SKM-1 treated with dmso at 0.1 percent for 144 hours (cell line): ENCODE data around the gene ELMO1.

Source experiments
- DNase-seq: peaks from one replicate; lab custom pipeline; 2025; ENCODE audit not compliant: unreplicated experiment; lab: John Stamatoyannopoulos, UW

Gene ELMO1

DNA sequence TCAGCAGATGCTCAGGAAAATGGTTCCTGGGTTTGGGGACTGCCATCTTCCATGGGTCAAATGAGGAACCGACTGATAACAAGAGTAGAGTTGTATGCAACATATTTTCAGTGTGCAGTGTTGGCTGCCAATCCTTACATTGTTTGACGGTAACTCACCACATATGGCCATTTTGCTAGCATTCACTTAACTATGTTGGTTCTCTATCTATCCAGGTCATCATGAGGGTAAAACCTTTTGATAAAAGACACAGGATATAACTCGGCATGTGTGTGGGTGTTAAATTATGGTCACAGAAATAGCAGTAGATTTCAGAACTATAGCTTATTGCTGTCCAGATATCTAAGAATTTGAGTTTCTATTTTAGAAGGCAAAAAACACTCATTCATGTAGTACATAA lies 583.6 kb downstream of the ELMO1 start:
- DNase-seq = no peak

- no peak for DNase-seq
Measured at GRCh38 chr7:36863901-36864701, 584.6 kb downstream of the ELMO1 start.

DNA sequence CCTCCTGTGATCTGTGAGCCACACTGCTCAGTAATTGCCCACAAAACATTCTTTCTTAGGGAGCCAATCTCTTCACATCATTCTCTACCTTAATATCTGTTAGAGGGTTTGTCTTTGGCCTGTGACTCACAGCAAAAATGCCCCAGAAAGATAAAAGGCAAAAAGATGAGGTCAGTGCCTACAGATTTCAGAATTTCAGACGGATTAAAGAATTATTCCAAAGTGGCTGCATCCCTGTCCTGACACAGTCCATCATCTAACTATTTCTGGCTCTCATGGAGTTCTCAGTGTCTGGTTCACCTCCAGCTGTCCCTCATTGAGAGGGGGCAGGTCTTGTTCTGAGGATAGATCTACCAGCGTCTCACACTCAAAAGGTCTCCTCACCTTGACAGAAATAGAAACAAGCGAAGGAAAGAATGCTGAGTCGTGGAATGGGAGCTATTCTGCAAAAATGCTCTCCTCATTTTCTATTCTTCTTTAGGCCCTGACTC lies 585.8 kb downstream of the ELMO1 start:
- no peak for DNase-seq

DNA sequence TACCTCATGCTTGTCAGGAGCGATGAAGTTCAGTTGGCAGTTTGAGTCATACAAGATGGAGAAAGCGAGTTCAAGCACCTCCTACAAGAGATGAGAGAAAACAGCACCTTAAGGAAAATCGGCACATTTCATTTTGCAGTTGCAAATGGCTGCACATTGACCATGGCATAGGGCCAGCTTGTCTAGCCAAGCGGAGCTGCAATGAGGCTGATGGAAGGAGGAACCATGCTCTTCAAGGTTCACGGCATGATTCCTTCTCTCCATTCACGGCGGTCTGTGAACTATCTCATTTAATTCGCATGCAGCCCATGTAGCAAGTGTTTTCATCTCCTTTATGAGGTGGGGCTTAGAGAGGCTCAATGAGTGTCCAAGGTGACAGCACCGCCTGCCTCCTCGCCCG lies 587.0 kb downstream of the ELMO1 start:
- no peak for DNase-seq

- DNase-seq = no peak
Measured at GRCh38 chr7:36860681-36861080, 588.0 kb downstream of the ELMO1 start.

- no peak for DNase-seq
Measured at GRCh38 chr7:36855330-36855729, 593.3 kb downstream of the ELMO1 start.

DNA sequence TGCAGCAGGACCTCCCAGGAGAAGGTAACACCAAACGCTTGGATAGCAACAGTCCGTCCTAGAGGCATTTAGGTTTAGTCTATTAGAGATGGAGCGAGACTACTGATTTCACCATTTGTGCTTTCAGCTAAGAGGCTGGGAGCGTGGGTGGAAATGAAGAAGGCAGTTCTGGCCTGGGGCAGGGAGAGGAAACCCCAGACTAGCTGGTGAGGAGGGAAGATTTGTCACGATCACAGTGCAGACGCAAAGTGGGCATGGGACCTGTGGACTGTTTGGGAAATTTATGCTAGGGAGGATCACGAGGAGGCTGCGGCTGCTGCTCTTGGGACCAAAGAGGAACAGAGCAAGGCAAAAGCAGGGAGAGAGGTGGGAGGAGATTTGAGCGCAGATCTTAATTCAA lies 594.0 kb downstream of the ELMO1 start:
- DNase-seq = no peak

DNA sequence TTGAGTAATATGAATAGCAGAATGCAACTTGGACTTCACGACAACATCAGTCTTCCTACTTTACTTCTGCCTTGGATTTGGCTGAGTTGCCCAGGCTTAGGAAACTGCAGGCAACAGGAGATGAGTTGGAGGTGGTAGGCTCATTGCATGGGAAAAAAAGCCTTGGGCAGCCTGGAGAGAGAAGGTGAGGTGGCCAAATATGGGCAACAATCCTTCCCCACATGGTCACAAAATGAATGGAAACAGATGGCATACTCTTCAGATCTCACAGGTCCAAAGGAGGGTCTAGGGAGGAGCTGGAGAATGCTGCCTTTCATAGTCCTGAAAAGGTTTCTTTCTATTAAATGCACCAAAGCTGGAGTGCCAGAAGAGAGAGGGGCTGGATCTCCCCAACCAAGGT lies 595.7 kb downstream of the ELMO1 start:
- DNase-seq = no peak

- no peak for DNase-seq
Measured at GRCh38 chr7:36852017-36852416, 596.6 kb downstream of the ELMO1 start.

GRCh38 chr7:36851382-36851781 lies 597.3 kb downstream of the ELMO1 start:
- DNase-seq = no peak

DNA sequence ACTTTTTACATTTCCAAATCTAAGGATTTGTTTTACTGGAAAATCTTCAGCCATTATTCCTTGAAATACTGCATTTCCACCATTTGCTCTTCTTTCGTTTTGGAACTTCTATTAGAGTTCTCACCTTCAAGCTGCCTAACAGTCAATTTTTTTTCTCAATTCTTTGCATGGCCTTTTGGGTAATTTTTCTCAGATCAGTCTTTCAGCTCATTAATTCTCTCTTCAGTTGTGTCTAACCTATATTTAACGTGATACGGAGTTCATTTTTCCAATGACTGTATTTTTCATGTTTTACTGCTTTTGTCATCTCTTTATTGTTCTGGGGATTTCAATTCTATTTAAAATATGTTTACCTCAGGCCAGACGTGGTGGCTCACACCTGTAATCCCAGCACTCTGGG lies 600.7 kb downstream of the ELMO1 start:
- DNase-seq = no peak

DNA sequence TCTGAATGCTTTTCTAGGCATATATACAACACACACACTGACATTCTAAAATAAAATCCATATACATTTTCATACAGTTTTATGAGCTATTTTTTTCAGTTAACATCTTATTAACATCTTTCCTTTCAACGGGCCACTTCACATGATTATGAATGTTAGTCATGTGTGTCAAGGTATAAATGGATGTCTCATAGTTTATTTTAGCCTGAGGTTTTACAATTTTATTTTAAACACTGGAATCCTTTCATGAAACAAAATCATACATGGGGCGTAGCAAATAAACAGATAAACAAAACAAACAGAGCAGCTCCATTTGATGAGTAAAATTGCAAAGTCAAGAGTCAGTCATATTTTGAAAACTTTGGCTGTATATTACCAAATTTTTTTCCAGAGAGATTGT lies 604.3 kb downstream of the ELMO1 start:
- DNase-seq = no peak

GRCh38 chr7:36840904-36841303 lies 607.8 kb downstream of the ELMO1 start:
- no peak for DNase-seq

GRCh38 chr7:36838616-36839225 lies 609.9 kb downstream of the ELMO1 start:
- DNase-seq = no peak

DNA sequence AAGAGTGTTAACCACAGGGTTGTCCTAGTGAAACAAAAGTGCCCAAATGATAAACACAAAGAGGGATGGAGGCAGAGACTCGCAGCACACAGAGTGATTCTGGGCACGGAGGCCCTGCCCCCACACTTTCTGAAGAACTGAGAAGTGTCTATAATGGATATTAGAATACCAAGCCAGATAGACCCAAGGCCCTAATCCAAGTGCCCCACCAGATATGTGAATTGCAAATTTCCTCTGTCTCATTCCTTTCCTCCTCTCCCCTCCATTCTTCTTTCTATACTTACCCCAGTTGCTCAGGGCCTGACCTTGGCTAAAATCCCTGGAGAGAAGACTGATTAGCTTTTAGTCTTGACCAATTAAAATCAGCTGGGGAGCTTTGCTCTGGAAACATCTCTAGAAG lies 617.6 kb downstream of the ELMO1 start:
- no peak for DNase-seq

GRCh38 chr7:36827726-36828703 lies 620.6 kb downstream of the ELMO1 start:
- no peak for DNase-seq

DNA sequence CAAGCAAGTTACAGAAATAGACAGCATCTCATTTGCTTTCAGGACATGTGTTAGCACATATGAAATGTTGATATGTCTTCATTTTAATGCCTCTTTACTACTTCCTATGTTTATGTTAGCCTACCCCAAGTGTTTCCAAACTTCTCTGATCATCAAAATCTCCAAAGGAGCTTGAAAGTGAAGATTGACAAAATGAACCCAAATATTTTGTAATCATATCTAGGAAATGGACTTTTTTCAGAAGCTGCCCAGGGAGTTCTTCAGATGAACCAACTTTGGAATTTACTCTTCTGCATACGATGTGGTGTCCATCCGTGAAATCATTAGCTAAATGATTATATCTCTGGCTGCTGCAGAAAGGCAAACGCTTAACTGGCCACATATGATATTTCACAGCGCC lies 623.2 kb downstream of the ELMO1 start:
- no peak for DNase-seq

GRCh38 chr7:36823353-36823752 lies 625.3 kb downstream of the ELMO1 start:
- no peak for DNase-seq

DNA sequence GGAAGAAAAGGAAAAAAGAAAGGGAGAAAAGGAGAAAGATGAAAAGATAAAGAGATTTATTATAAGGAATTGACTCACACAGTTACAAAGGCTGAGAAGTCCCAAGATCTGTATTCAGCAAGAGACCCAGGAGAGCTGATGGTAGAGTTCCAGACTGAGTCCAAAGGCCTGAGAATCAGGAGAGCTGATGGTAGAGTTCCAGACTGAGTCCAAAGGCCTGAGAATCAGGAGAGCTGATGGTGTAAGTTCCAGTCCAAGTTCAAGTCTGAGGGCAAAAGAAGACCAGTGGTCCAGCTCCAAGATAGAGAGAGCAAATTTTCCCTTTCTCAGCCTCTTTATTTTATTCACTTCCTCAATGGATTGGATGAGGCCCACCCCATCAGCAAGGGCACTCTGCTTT lies 627.0 kb downstream of the ELMO1 start:
- no peak for DNase-seq

DNA sequence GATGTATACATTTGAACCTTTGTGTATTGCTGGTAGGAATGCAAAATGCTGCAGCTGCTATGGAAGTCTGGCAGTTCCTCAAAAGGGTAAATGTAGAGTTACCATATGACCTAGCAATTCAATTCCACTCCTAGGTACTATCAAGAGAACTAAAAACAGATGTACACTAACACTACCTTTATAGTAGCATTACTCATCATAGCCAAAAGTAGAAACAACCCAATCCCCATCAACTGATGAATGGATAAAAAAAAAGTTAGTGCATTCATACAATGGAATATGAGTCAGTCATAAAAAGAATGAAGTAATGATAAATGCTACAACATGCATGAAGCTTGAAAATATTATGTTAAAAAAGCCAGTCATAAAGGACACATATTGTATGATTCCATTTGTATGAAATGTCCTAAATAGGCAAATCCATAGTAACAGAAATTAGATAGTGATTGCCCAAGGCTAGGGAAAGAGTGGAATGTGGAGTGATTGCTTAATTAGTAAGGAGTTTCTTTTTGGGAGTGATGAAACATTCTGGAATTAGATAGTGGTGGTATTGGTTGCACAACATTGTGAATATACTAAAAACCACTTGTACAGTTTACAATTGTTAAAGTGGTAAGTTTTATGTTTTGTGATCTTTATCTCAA lies 628.0 kb downstream of the ELMO1 start:
- no peak for DNase-seq

DNA sequence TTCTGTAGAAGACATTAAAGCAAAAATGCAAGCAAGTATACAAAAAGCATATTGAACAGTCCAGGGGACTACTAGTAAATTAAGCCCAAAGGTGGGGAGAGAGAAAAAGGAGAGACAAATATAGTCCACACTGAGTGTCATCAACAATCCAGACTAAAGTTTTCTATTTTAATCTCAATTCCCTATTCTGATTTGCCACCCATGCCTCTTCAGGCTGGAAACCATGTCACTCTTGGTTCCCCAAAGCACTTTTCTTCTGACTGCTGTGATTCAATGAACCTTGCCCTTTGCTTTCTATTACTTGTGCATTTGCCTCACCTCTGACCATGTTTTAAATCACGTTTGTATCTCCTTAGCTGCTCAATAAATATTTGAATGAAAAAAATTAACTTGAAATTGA lies 629.0 kb downstream of the ELMO1 start:
- DNase-seq = no peak
